ENCODE measurements around the gene MERTK.
"Not testable (repeated sequence)": the region's sequence is repeated elsewhere in the genome, so short reads cannot be mapped to it uniquely, and the experiment has no call there.

- TF ChIP-seq SALL2 (CRISPR knock-in tag; IDR thresholded peaks at IDR 0.05); FOXO4 (CRISPR knock-in tag; conservative IDR thresholded peaks at IDR 0.05); RBAK (CRISPR knock-in tag; IDR thresholded peaks at IDR 0.05); ZNF142 (CRISPR knock-in tag; IDR thresholded peaks at IDR 0.05); ZNF34 (CRISPR knock-in tag; IDR thresholded peaks at IDR 0.05; ENCODE audit: borderline replicate concordance); ATF2 (CRISPR knock-in tag; IDR thresholded peaks at IDR 0.05); PBX2 (CRISPR knock-in tag; IDR thresholded peaks at IDR 0.05); ESRRA (CRISPR knock-in tag; IDR thresholded peaks at IDR 0.05; ENCODE audit: low read depth); ZNF451 (CRISPR knock-in tag; IDR thresholded peaks at IDR 0.05); TSC22D2 (CRISPR knock-in tag; IDR thresholded peaks at IDR 0.05; ENCODE audit: borderline replicate concordance); CTCF (CRISPR knock-in tag; IDR thresholded peaks at IDR 0.05): not testable (repeated sequence)
Observed at GRCh38 chr2:111911295-111911977, 13.0 kb downstream of the MERTK start.
